GM21528 (cell line): ENCODE data around the gene KIAA1328.
"Not testable (repeated sequence)": the region's sequence is repeated elsewhere in the genome, so short reads cannot be mapped to it uniquely, and the experiment has no call there.

Source experiments
- ATAC-seq: cut with Tn5 transposase; IDR thresholded peaks from one replicate; pipeline ENCODE4 v1.9.1; 2021; ENCODE audit warnings: mild to moderate bottlenecking, moderate library complexity; ENCODE audit not compliant: unreplicated experiment, low FRiP score

KIAA1328 gene

DNA sequence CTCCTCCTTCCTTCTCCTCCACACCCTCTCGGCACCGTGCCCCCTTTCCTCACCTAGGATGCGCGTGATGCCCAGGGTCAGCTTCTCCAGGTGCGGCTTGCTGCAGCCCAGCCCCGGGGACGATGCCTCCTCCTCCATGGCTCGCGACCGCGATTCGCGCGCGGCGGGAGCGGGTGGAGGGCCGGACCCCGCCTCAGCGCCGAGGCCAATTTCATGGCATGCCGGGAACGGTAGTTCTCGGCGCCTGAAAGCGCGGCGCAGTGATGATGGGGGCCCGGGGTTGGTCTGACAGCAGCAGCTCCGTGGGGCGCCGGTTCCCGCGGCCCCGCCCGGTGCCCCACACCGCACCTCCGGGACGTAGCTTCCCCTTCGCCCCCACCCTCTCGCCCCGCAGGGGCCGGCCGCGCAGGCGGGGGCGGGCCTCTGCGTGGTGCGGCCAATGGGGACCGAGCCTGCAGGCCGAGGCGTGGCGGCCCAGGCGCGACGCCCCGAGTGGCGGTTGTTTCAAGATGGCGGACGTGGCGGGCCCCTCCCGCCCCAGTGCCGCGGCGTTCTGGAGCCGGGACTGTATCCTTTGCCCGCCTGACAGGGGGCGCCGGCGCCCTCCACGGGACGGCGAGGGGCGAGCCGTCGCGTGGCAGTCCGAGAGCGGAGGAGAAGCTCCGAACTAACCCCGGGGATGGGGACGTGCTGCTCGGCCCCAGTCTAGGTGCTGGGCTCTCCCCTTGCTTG, at the start of gene KIAA1328, which contains the start of gene TPGS2:
TSS of gene KIAA1328 (plus strand) at position 498 of the 732 bp plus-strand sequence. CDS start at position 510, 12 bp downstream.
TSS of gene TPGS2 (minus strand) at position 373 of the 732 bp plus-strand sequence. CDS start at position 138, 235 bp downstream.
- peak; percentile 96 for ATAC-seq

DNA sequence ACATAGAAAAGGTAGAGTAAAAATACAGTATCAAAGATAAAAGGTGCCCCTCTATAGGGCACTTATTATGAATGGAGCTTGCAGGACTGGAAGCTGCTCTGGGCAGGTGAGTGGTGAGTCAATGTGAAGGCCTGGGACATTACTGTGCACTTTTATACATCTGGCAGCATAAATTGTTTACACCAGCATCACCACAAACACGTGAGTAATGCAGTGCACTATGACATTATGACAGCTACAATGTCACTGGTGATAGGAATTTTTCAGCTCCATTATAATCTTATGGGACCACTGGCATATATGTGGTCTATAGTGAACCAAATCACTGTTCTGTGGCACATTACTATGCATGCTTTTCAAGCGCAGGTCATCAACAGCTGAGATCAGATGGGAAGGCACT, 48.2 kb upstream of the KIAA1328 start:
- ATAC-seq, result no peak

DNA sequence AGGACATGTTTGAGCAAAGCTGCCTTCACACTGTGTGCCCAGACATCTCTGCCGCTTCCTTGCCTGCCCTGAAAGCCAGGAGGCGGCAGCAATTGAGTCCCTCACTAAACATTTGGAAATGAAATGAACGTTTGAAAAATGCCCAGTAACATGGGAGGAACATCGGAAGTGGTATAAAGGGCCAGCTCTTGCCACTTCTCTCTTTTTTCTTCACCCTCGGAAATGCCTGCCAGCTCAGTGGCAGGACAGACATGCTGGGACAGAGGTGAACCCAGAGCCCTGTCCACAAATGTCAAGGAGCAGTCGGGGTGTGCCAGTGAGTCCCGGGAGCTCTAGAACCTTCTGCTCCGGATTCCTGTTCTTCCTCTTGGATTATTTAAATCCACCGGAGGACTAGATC, 46.2 kb upstream of the KIAA1328 start:
- ATAC-seq, result no peak

DNA sequence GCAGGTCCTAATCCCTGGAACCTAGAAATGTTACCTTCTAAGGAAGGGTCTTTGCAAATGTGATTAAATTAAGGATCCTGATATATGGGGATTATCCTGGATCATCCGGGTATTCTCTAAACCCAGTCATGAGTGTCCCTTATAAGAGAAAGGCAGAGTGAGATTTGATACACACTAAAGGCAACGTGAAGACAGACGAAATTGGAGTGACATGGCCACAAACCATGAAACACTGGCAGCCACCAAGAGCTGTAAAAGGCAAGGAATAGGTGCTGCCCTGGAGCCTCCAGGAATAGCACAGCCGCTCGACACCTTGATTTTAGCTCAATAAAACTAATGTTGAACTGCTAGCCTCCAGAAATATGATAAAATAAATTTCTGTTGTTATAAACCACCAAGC, 45.1 kb upstream of the KIAA1328 start:
- no peak for ATAC-seq

DNA sequence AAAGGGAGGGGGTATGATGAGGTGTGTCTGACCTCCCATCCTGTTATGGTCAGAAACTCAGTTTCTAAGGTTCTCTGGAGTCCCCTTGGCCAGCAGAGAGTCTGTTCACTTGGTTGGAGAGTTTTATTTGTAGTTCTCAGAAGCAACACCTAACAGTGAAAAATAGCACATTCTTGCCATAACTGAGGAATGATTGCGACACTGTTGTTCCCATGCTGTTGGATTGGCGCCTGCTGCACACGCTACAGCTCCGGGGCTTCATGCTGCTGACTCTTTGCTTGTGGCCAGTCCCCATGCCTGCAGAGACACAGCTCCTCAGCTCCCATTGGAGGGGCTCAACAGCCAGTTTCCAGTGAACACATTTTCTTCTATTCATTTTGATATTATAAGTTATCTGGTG, 42.2 kb upstream of the KIAA1328 start:
- ATAC-seq, result no peak

DNA sequence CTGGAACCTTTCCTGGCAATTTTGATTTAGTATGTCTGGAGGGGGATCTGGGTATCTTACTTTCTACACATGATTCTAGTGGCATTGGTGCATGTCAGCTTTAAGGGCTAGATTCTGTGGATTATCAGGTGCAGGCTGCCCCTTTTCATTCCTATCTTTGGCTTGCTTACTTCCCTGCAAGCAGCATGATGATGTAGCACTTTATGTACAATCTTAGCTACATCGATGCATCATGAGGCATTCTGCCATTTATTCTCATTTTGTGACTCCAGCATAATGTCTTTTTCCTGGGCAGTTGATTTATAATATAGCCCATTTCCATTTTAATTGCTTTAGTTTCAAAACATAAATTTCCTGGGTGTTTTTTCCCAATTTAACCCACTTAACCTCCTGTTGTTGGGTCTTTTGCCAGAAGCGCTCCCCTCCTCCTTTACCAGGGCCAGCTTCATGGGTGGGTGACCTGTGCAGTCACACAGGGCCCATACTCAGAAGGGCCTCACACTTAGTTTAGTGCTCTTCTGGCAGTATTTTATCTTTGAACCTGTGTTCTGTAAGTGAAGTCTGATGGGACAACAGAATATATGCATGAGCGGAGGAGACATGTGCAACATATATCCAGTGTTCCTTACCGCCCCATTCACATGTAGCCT, 36.2 kb upstream of the KIAA1328 start:
- ATAC-seq, result no peak

DNA sequence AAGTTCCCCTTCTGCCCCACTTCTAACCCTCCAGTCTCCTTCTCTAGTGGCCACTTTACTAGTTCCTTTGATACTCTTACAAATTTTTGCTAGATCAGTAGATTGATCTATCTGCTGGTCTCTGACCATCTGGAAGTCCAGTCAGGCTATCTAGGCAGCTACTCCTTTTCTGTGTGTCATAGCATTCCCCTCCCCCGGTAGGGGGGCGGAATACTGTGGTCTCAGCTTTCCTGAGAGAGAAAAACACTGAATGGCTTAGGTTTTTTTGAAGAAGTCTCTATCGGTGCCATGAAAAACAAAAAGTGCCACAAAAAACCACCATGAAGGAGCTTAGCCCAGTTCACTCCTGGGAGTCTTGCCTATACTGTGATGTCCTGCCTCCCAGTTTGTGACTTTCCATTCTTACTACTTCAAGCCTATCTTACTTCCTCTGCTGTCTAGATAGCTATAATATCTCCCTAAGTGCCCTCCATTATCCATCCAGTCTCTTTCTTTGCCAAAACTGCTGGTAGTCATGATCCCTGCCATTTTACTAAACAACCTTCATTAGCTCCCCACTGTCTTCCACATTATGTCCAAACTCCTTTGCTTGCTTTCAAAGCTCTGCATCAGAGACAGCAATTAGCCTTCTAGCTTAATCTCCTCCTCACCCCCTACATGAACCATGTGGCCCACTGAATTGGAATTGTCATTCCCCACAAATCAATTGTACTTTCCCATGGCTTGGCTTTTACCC, 30.0 kb upstream of the KIAA1328 start:
- no peak for ATAC-seq

DNA sequence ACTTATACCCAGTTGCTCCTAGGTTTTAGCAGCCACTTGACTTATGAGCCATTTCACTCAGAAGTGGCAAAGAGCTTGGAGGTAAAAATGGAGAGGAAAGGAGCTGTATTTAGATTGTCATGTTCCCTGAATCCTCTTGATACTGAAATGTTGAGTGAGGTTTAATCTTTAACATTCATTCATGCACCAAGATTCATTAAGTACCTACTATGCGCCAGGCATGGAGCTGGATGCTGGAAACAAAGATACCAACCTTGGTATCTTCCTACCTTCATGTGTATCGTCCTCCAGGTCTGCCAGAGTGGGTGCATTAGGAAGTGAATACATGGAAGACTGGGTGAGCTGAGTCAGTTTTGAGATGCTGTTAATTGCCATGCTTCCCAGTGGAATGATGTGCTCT, 23.8 kb upstream of the KIAA1328 start:
- no peak for ATAC-seq

DNA sequence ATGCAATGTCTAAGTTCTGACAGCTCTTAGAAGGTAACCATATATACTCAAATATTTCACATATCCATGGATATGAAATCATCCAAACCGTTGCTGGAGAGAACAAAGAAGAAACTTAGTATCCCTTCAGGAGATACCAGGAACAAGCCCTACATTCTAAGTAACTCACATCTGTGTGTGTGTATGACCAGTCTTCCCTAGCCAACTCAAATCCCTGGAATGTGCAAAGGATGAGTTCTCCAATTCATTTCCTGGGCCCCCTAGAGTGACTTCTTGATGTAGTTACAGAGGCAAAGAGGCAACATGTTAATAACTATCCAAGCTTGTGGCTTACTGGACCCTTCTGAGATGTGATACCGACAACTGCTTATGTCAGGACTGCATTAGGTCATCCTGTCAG, 20.2 kb upstream of the KIAA1328 start:
- ATAC-seq, result no peak

DNA sequence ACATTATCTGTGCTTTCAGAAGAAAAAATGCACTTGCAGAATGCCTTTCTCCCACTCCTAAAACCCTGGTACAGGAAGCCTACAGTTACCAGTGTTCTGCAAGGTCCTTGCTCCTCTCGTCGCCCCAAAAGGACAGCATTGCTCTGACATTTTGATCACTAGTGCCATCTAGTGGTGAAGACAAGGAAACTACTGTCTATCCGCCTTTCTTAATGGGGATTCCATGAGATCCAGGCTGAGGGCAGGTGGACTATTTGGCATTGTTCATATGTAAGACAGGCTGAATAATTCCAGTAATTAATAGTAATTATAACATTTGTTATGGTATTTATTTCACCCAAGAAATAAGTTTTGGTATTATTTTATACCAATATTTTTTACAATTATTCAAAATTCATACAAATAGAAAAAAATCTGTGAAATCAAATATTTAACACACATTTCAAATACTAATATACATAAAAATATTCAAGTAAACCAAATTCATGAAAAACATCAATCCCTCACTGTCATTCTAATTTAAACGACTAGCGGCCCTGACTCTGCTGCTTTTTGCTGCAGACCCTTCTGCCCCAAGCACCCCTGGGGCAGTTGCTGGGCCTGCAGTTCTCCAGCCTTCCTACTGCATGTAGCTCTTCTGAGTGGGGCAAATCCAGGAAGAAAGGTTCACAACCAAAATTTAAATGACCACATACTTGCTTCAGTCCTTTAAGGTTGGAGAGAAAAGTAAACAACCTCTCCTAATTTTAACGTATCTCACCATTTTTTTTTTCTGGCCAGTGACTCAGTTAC, 19.1 kb upstream of the KIAA1328 start:
- ATAC-seq, result peak; percentile 96

DNA sequence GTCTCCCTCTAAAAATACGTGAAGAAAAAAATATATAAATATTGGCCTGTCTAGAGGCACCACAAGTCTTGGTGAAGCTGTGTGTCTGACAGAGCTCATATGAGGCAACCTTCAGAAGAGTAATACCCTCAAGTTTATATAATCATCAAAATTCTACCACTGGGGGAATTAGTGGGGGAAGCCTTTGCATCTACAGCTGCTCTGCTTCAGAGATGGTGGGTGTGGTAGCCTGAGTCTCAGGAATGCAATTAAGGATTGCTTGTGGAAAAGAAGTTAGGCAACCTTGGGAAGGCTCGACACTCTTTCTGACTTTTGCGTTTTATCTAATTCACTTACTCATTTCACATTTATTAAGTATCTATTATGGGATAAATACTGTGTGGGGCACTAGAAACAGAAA, 17.5 kb upstream of the KIAA1328 start:
- ATAC-seq, result no peak

DNA sequence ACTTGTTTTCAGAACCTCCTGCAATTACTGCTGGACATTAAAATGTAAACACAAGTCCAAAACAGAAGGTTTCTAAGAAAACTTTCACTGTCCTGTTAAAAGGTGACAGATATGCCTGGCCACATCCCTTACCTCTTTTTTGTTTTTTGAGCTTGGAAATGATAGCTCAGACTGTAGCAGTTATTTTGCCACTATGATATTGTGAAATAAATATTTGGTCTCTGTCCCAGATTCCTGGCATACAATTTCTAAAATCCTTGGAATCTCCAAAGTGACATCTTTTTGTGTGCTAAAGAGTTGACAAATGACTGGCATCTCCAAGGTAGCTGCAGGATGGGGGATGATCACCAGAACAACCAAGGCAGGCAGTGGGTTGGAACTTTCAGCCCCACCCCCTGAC, 17.0 kb upstream of the KIAA1328 start:
- ATAC-seq, result no peak

DNA sequence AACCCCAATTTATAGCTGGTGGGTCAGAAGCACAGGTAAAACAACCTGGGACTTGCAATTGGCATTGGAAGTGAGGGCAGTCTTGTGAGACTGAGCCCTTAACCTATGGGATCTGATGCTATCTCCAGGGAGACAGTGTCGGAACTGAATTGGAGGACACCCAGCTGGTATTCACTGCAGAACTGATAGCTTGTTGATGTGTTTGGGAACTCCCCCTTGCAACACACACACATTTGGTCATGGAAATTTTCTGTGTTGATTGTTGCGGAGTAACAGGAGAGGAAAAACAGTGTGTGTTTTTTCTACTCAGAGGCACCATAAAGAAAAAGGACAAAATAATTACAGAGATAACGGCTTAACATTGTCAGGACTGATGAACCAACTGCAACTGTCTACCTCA, 16.2 kb upstream of the KIAA1328 start:
- no peak for ATAC-seq

DNA sequence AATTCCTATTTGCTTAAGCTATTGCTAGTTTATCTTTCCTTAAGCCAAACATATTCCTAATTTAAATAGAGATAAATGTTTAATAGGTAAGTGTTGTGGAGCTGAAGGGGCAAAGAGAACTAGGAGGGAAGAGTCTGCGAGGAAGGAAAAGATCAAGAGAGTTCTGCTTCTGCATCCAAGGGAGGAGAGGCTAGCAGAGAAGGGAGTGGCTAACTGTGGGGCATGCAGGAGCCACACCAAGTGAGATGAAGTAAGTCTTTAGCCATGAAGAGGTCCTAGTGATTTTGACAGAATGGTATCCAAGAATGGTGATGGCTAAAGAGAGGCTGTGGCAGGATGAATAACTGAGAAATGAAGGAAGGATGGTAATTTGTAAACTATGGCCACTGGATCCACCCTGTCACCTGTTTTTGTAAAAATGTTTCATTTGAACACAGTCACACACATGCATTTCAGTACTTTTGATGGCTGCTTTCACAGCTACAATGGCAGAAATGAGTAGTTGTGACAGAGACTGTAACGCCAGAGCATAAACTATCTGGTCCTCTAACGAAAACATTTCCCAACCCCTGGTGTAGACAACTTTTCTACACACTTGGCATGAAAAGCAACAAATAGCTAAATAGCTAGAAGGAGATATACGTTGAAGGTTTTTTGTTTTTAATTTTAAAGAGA, 15.7 kb upstream of the KIAA1328 start:
- ATAC-seq, result no peak

DNA sequence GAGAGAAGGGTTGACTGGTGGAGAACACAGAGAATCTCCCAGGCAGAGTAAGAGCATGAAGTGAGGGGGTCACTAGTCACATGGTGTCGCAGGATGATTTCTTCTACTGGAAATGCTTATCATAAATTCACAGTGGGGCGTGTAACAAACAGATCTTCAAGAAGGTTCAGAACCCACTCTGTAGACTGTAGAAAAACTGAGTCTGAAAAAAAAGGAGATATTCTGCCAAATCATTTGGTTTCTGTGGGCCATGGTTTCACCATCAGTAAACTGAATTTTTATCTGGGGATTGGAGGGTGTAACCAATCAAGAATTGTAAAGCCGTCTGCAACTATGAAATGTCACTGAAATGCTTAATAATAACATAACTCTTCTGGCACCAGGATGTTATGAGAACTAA, 15.1 kb upstream of the KIAA1328 start:
- no peak for ATAC-seq

DNA sequence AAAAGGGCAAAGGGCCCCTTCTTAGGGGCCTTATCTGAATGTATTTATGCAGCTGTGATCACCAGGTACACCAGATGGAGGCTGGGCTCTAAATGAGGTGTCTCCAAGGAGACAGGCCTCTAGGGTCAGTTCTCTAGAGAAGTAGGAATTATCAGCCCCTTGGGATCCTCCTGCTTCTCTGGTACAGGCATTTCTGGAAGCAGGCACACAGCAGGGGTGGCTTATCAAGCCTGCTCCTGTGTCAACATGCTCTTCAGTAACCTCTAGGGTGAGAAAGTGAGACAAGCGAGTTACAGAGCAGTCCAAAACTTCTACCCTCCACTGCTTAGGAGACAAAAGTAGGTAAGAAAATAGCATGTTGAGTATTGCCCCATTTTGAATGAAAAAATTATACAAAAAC, 13.9 kb upstream of the KIAA1328 start:
- ATAC-seq, result no peak

DNA sequence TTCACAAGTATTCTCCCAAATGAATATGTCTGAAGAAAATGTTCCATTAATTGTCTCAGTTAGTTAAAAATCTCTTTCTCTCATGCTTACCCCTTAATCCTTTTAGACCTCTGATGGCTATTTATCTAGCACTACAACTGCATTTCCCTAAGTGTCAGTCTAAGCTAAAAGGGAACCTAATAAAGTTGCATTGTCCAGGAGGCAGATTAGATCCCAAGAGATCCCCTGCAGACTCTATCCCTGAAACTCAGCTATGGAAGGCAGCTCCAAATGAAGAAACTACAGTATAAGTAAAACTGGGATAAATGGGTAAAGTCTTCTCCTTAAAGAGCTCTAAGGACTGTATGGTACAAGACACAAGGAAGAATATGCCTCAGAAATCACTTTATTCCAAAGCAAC, 12.8 kb upstream of the KIAA1328 start:
- not testable (repeated sequence) for ATAC-seq

DNA sequence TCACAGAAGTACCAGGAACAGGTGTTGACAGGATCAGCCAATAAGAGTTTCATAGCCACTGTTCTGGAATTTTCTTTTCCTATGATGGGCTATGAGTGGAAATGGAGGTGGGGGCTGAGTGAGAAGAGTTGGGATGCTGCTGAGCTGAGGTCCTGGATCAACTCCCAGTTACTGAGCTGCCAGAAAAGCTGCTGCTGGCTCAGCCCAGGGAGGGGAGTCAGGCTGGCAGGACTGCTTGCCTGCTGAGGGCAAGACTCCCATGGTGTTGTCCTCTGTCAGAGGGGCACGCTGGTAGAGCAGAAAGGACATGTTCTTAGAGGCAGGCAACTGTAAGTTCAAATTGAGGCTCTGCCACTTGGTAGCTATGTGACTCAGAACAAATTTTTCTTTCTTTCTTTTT, 11.9 kb upstream of the KIAA1328 start:
- ATAC-seq, result no peak

DNA sequence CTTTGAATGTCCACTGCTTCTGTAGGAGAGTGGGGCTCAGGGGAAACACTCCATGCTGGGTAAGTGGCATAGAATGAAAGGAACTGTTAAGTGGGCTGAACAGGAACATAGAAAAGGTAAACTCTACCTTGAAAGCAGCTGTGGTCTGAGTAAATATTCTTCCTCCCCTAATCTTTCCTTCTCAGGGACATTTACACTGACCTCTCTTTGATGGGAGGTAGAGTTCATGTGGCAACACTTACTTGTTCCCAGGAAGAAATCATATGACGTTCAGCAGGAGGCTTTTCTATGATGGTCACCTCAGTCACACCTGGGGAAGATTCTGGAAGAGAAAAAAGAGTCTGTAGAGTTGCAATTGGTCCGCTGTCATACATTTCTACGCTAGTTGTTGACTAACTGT, 10.3 kb upstream of the KIAA1328 start:
- ATAC-seq, result no peak

DNA sequence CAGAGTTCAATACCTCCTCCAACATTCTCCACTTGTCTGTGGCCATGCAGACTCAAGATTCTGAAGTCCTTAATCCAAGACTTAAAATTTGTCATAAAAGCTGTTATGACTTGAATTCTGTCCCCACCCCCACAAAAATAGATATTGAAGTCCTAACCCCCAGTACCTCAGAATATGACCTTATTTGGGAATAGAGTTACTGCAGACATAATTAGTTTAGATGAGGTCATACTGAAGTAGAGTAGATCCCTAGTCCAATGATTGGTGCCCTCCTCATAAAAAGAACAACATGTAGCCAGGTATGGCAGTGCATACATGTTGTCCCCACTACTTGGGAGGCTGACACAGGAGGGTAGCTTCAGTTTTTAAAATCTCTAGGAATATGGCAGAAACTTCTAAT, 9.3 kb upstream of the KIAA1328 start:
- ATAC-seq, result no peak
